NCI-H1436 treated with DMSO at 0.1 percent for 48 hours (cell line): ENCODE measurements around the gene CCDC102B.
"Not testable (repeated sequence)": the region's sequence is repeated elsewhere in the genome, so short reads cannot be mapped to it uniquely, and the experiment has no call there.

ENCODE experiments used
- DNase-seq: peaks from one replicate; lab custom pipeline; 2025; lab: John Stamatoyannopoulos, UW

CCDC102B gene

DNA sequence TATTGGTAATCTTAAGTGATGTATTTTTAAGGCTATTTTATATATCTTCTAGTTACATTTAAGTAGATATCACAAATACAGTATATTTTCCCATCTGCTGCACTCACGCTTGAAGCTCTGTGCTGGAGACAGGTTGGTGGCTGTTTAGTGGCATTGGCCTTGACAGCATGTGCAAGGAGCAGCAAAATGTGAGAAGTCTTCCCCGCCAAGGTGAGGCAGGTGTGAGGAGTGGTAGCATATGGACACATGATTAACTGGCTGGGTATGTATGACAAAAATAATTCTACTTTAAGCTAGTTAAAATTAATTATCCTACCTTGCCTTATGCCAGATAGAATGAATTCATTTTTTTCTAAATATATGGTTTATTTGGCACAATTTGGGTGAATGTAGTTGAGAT, 117.2 kb downstream of the CCDC102B start:
- DNase-seq, result no peak

DNA sequence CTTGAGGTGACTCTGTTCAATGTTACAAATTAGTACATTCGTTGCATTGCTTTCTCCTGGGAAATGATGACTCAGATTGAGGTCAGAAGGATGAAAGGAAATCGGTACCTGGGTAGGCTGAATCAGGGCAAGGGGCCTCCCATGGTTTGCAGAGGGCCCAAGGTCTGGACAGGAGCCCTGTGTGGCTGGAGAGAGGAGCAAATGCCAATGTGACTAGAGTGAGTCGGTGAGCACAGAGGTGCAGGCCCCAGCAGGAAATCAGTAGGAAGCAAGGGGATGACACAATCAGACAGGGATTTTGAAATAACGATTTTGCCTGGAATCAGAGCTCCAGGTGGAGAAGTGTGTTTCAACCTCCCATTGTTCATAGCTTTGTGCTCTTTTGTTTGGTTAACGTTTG, 118.9 kb downstream of the CCDC102B start:
- no peak for DNase-seq

DNA sequence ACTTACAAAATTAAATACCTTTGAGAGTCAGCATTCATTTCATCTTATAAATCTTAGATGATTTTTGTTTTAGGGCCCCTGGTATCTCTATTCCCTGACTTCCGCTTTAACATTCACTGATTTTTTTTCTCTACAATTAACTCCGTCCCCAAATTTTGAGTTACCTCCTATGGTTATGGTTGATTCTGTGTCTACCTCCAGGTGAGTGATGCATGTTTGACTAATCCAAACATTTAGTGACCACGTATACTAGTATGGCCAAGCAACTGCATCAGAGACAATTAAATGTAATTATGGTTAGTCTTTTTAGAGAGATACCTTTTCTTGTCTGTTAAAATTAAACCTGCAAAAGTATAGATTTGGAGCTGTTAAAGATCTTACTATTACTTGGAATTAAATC, 120.3 kb downstream of the CCDC102B start:
- DNase-seq, result no peak

DNA sequence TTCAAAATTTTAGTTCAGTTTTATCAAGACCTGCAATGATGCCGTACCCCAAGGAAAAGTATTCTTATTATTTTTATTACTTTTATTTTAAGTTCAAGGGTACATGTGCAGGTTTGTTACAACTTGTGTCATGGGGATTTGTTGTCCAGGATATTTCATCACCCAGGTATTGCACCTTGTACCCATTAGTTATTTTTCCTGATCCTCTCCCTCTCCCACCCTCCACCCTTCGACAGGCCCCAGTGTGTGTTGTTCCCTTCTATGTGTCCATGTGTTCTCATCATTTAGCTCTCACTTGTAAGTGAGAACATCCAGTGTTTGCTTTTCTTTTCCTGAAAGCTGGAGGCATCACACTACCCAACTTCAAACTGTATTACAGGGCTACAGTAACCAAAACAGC, 122.0 kb downstream of the CCDC102B start:
- no peak for DNase-seq

DNA sequence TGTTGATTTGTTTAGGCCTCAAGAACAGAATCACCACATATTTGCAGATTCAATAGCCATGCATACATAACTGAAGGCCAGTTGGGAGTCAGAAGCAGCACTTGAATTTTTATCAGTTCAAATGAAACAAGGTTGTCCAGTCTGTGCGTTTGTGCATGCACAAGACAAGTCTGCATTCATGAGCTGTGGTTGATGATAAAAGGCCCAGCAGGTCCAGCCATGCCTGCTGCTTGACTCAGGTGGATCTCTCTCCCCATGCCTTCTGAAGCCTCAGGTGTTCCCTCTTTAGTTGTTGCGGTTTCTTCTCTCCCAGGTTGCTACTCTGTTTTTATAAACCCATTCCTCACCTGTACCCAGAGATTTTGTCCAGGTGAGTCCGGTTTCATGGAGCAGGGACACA, 124.5 kb downstream of the CCDC102B start:
- DNase-seq, result no peak

DNA sequence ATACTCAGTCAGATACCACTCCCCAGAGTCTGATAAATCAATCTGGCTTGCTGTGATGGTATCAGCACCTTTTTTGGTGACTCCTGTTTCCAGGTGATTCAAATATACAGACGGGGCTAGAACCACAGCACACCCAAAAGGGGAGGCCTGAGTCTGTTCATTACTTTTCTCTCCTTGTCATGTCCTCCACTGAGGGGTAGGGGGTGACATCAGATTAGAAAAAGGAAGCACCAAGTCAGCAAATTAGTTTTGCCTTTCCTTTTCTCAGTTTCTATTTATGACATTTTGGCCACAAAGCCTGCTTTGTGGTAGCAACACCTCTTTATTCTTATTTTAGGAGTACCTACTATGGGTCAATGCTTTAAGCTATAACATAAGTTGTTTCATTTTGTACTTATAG, 127.4 kb downstream of the CCDC102B start:
- DNase-seq, result no peak

DNA sequence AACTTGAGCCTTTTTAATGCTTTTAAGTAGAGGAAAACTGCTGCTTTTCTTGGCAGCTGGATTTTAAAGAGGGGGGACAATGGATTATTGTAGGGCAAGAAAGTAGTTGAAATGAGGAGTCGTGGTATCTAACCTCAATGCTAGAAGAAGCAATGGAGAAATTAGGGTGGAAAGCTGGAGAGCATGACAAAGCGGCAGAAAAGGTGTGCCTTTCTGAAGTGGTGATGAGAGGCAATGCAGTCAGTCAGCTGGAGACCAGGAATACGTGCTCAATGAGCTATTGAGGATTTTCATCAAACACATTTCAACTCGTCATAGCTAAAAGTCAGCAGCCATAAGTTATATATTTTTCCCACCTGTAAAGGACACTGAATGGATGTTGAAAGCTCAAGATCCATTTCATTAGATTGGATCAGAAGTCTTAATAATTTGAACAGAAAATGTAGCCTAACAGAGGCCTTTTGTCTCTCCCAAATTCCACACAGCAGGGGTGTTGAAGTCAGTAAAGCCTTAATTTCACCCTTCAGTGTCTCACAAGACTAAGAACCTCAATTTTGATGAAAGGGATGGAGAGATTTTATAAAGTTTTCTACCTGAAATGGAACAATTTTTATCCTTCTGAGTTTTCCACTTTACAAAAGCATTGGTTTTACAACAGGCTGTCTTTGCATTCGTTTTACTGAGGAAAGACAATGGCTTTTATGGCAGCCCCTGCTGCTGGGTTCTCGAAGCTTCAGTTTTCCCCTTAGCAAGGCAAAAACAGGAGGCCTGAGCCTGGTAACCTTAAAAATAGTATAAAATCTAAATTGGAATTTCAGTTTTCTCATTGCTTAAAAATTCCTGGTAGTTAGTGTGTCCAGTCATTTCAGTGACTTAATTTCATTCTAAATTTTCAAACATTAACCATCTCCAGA, 131.1 kb downstream of the CCDC102B start:
- DNase-seq, result no peak

DNA sequence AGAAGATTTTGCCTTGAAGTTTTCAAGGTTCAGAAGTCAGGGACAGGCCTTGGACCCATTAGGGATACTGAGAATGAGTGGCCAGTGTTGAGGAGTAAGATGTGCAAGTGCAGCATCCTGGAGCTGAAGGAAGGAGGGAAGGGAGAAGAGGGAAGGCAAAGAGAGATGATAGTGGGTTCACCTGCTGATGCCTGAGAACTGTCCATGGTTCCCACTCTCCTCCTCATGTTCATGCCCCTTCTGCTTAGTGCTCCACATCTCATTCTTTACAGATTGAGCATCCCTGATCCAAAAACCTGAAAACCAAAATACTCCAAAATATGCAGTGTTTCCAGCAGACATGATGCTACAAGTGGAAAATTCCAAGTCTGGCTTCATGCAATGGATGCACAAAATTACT, 137.8 kb downstream of the CCDC102B start:
- DNase-seq, result no peak

DNA sequence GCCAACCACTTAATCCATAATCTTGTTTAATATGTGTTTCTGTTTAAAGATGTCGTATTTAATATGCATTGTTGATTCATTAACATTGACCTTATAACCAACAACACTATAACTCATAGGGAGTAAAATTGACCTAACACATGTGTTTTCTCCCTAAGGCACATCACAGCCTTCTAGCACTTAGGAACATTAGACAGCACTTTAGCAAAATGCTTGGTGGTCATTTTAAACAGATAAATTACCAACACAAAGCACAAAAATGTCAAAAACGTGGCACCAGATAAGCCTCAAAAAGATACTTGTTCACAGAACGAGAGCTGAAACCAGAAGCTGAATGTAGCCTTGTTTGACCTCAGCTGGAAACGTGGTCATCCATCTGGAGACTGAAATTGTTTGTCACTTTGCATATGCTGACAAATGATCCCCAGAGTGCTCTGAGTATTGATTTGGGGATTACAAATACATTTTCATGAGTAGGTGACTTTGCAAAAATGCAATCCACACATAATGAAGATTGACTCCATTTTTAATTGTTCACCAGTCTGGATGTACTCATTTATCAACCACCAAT, 139.2 kb downstream of the CCDC102B start:
- no peak for DNase-seq

DNA sequence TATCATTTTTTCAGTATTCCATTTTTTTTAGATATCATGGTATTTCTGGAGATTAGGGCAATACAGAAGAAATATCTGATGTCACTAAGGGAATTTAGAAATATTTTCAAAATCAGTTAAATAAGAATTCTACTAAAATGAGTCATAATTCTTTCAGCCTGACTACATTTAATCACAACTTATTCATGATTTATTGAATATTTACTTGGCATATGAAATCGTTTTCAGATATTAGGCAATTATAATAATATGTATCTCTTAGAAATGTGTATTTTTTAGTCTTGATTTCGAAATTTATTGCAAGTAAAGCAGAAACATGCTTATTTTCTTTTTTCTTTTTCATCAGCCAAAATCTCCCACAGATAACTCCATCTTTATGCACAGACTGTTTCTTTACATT, 142.2 kb downstream of the CCDC102B start:
- no peak for DNase-seq

DNA sequence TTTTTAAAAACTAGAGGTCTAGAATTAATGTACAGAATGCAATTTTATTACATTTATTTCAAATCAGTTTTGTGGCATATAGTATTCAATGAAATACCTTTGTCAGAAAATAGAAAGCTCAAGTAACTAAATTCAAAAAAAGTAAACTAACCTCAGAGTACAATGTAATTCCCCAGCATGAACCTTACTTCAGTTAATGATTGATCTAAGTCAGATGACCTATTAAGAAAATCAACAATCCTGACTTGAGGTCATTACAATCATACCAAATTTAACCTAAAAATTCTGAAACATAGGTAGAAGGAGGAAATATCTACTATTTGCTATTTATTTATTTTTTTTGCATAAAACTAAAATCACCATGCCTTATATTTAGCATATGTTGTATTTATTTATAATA, 142.9 kb downstream of the CCDC102B start:
- DNase-seq, result no peak

DNA sequence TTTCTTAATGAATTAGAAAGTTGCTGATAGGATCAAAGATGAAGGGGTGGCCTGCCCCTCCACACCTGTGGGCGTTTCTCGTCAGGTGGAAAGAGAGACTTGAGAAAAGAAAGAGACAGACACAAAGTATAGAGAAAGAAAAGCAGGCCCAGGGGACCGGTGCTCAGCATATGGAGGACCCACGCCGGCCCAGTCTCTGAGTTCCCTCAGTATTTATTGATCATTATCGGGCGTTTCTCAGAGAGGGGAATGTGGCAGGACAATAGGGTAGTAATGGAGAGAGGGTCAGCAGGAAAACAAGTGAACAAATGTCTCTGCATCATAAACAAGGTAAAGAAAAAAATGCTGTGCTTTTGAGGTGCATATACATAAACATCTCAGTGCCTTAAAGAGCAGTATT, 144.3 kb downstream of the CCDC102B start:
- no peak for DNase-seq

DNA sequence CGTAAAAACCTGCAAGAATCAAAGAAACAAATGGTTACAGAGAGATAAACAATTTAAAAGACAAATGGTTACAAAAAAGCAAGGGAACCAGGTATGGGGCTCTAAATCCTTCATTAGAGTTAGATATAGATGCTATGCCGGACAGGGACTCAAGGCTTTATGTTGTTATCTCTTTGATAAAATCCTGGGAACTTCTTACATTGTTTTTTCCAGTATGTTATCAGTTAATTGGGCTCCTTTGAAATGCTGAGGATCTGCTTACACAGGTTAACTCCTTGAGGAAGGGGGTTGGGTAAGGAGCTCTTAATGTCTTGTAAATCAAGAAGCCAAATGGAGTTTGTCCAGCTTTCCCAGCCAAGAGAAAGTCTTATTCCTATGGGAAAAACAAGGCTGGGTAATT, 146.0 kb downstream of the CCDC102B start:
- DNase-seq, result not testable (repeated sequence)

DNA sequence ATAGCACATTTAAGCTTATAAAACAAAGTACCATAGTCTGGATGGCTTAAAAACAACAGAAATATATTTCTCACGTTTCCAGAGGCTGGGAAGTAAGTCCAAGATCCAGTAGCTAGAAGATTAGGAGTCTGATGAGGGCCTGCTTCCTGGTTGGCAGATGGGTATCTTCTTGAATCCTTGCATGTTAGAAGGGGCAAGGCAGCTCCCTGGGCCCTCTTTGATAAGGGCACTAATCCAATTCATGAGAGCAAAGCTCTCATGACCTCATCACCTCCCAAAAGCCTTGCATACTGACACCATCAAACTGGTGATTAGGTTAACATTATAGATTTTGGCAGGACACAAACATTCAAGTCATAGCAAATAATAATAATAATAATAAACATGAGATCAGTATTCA, 146.4 kb downstream of the CCDC102B start:
- DNase-seq, result no peak

DNA sequence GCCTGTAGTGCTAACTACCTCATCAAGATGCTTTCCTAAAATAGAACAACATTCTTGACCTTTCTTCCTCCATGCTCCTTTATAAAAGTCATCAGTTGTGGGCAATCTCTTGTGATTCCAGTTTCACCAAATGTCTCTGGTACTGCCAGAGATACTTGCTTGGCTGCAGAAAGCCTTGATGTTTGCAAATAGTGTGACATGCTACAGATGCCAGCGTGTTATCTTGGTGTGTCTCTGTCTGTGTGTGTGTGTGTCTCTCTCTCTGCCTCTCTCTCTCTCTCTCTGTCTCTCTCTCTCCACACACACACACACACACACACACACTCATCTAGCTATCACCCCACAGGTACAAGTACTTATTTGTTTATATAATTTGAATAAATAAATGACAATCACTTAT, 146.9 kb downstream of the CCDC102B start:
- no peak for DNase-seq

DNA sequence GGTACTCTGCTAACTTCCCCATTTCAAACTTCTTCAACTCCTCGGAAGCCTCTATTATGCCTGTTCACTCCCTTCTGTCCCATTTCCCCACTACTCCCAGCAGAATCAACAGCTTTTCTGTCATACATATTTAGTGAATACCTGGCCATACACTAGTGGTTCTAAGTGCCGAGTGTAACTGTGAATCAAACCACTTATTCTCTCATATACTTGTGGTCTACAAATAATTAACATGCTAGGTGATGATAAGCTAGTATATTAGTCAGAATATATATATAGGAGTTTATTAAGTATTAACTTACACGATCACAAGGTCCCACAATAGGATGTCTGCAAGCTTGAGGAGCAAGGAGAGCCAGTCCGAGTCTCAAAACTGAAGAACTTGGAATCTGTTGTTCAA, 150.7 kb downstream of the CCDC102B start:
- no peak for DNase-seq

DNA sequence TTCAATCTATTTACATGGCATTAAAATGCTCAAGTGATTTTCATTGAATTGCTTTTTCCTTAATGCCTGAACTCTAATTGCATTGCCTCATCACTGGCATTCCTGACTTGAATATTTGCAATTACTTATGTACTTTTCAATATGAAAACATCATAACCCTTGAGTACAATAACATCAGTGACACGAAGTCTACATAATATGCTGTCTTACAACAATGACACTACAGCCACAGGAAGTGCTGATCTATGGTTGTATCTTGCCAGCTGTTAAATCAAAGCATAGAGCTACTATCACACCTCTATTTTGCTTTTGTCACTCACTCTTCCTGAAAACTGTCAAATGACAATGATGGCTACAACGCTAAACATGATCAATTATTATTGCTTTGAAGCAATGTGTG, 156.9 kb downstream of the CCDC102B start:
- DNase-seq, result no peak

DNA sequence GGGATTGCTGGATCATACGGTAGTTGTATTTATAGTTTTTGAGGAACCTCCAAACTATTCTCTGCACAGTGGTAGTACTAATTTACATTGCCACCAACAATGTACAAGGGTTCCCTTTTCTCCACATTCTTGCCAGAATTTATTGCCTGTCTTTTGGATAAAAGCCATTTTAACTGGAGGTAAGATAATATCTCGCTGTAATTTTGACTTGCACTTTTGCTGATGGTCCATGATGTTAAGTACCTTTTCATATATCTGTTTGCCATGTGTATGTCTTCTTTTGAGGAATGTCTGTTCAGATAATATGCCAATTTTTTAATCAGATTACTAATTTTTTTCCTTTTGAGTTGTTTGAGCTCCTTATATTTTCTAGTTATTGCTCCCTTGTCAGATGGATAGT, 158.8 kb downstream of the CCDC102B start:
- DNase-seq, result no peak

DNA sequence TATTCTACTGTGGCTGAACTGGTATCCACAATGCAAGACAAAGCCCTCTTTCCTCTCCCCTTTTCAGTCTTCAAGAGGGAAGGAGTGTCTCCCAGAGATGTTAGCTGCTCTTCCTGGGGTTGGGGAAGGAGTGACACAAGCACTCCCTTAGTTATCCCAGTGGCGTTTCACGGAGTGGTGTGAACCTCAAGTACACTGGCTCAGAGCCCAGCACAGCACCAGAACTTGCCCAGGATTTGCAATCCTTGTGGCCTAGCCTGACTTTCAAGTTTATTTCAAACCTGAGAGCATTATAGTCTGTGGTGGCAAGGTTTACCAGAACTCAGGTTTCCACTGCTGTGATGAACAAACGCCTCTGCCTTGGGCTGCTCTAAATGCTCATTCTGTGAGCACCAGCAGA, 162.5 kb downstream of the CCDC102B start:
- DNase-seq, result no peak

DNA sequence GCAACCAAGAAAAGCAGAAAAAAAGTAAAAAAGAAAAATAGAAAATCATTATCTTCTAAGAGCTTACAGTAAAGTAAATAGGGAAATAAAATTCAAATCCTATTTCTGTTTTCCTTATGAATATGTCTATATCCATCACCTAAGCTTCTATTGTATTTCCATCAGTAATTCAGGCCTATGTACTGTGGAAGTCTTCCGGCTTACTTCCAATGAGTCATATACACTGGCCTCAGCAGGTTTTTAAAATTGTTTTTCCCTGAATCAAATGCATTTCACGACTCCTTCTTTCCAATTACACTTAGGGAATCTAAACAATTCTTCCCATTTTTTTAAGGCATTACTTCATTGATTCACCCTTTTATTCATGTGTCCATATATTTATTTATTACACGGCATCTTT, 164.7 kb downstream of the CCDC102B start:
- DNase-seq, result no peak

DNA sequence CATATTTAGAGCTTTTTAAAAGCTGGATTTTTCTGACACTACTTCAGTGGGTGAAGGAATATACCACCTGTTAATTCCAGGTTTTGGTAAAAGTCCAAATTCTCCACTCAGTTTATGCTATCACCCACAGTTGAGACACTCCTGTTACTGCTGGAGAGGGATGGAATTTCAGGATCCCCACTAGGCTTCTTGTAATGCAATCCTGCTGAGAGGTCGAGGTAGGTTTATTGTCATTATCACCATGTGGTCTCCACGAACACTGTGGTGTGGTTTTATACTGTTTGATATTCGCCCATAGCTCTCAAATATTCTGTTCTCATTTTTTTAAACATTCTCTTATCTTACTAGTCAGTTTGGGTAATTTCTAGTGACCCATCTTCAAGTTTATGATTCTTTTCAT, 167.9 kb downstream of the CCDC102B start:
- DNase-seq, result no peak

DNA sequence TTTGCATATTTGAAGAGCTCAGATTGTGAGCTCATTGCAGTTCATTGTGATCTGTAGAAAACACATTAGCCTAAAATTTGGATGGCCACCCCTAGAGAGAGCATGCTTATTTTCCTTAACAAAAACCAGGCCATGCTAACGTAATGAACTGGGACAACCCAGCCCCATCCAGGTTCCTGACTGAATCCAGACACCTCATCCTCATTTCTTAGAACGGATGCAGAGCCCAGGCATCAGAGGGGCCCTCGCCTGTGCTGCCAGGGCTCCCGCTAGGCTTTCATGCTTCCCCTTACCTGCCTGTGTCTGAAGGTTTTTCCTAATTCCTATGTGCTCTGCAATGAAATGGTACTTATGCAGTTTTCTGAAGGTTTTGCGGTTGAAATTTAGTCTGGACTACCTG, 171.1 kb downstream of the CCDC102B start:
- no peak for DNase-seq

DNA sequence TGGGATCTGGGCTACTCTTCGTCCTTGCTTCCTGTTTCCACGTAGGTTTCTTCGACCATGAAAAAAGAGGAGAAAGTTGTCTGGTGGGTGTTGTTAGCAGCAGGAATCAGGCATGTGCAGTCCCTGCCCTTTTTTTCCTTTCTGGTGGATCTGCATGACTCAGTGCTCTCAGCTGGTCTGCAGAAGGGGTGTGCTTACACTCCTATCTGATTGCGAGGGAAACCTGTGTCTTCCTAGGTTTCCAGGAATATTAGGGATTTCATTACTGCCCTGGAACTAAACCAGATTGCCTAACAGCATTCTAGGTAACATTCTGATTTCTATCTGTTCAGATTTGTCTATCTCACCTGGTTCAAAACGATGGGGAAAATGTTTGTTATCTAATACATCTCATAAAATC, 174.3 kb downstream of the CCDC102B start:
- no peak for DNase-seq

DNA sequence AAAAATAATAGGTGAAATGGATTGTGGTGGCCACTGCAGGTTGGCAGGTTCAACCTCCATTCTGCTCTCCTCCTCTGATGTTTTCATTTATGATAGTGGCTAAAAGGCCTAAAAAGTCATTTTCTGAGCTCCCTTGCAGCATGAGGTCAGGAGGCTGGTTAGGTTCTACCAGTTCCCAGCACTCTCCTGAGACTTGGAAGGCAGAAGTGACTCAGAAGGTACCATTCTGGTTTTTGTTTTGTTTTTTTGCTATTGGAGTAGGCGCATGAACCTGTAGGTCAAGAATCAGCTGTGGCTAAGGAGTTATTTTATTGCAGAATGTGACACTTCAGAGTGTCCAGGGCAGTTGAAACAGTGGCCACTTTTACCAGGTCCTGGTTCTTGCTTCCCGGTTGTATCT, 181.9 kb downstream of the CCDC102B start:
- DNase-seq, result no peak
